Measurements from ENCODE around the gene POLR2F. TPM values are rescaled to one million over a fixed set of nuclear protein-coding genes. Genes with fewer than 3 reads are reported as not detected.

Gene POLR2F
- polyA plus RNA-seq, 1 of the 3 experiments (the other 2 are of a cell fraction), result 255 TPM

DNA sequence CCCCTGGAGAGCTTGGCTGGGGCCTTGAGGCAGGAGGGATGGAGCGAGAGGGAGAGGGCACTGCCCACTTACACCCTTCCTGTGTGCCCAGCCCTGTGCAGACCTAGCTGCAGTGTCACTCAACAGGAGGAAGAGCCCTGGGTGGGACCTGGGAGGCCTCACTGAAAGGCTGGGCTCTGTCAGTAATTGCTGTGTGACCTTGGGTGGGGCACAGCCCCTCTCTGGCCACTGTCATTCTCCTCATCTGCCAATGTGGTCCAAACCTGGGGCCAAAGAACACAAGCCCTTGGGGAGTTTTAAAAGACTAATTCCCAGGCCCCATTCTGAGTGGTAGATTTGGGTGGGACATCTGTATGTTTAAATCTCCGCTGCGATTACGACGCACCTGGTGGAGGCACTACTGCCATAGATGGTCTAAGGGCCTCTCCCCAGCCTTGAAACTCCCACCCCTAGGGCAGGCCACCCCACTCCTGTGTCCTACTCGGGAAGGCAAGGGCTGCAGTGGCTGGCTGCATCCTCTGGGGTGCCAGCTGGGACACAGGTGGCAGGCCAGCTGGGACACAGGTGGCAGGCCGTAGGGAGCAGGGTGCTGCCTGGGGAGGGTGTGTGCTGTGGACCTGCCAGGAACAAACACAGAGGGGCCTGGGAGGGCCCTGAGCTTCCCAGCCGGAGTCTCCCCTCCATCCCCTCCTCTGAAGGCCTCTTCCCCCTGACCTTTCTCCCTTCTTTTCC, 43.2 kb downstream of the POLR2F start:
- Histone ChIP-seq H3K79me2 (ENCODE audit: insufficient read depth) (no peaks in the 10 kb centered on the region), H3K4me3 (ENCODE audit: low read depth in 2 of 2, low read length in 1 of 2) (no peak overlapping the region), H3K27ac (ENCODE audit: low read depth in 2 of 2, low read length in 1 of 2) (no peak overlapping the region), H3K9me3 (no peaks in the 10 kb centered on the region), H3K4me1 (ENCODE audit: control insufficient read depth in 1 of 2, insufficient read depth in 2 of 2, low read depth in 1 of 2, low read length in 1 of 2) (no peaks in the 10 kb centered on the region; a peak in 1 of 4 replicates), H3K27me3 (ENCODE audit: insufficient read depth) (no peaks in the 10 kb centered on the region), H2AFZ (ENCODE audit: low read depth) (no peak overlapping the region), H3K9ac (no peak overlapping the region), H3K4me2 (no peak overlapping the region), H3F3A (replicated peaks; ENCODE audit: insufficient read depth) (no peaks in the 10 kb centered on the region), H3K36me3 (replicated peaks in 1 of 2; ENCODE audit: control insufficient read depth in 1 of 2, insufficient read depth in 2 of 2, low read length in 1 of 2) (no peaks in the 10 kb centered on the region), H4K20me1 (ENCODE audit: insufficient read depth) (no peaks in the 10 kb centered on the region), H3K9me2 (no peaks in the 10 kb centered on the region)
- ChIA-PET CTCF (interaction anchor here (0.6 kb wide), 1 partner anchor 11 kb away, joined by 3 read pairs; no protein-coding TSS in a partner anchor), POLR2A (no interaction called here)
- WGBS (ENCODE audit: low lambda C conversion rate), result 100% methylated on average over 1 of the region's 8 CpGs
- TF ChIP-seq RAD21 (IDR thresholded peaks at IDR 0.05; ENCODE audit: low read length) (no peak), RCOR1 (IDR thresholded peaks at IDR 0.05; ENCODE audit: low read length) (no peak), SMC3 (IDR thresholded peaks at IDR 0.05; ENCODE audit: low read depth, low read length) (no peak), TEAD4 (IDR thresholded peaks at IDR 0.05; ENCODE audit: borderline replicate concordance, insufficient read depth) (no peak), GABPA (IDR thresholded peaks at IDR 0.05; ENCODE audit: low read depth) (no peak), GATA2 (CRISPR knock-in tag; IDR thresholded peaks at IDR 0.05) (no peak), EZH2phosphoT487 (IDR thresholded peaks at IDR 0.05; ENCODE audit: borderline replicate concordance, low read depth) (no peak), FOXJ3 (CRISPR knock-in tag; IDR thresholded peaks at IDR 0.05) (no peak), EP300 (IDR thresholded peaks at IDR 0.05; ENCODE audit: borderline replicate concordance in 1 of 2, low read depth in 1 of 2, low read length in 1 of 2) (no peak), RXRA (IDR thresholded peaks at IDR 0.05; ENCODE audit: borderline replicate concordance, low read depth) (no peak), MXI1 (IDR thresholded peaks at IDR 0.05; ENCODE audit: low read depth, low read length) (no peak), FOXM1 (IDR thresholded peaks at IDR 0.05; ENCODE audit: low read depth) (no peak), POLR2AphosphoS5 (IDR thresholded peaks at IDR 0.05; ENCODE audit: low read depth, low read length) (no peak), TAF1 (IDR thresholded peaks at IDR 0.05; ENCODE audit: borderline replicate concordance, low read depth, low read length) (no peak)
- TF ChIP-seq, protein P1, sequence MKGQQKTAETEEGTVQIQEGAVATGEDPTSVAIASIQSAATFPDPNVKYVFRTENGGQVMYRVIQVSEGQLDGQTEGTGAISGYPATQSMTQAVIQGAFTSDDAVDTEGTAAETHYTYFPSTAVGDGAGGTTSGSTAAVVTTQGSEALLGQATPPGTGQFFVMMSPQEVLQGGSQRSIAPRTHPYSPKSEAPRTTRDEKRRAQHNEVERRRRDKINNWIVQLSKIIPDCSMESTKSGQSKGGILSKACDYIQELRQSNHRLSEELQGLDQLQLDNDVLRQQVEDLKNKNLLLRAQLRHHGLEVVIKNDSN (IDR thresholded peaks at IDR 0.05; ENCODE audit: borderline replicate concordance, low read depth), result no peak
- TF ChIP-seq, protein P2, sequence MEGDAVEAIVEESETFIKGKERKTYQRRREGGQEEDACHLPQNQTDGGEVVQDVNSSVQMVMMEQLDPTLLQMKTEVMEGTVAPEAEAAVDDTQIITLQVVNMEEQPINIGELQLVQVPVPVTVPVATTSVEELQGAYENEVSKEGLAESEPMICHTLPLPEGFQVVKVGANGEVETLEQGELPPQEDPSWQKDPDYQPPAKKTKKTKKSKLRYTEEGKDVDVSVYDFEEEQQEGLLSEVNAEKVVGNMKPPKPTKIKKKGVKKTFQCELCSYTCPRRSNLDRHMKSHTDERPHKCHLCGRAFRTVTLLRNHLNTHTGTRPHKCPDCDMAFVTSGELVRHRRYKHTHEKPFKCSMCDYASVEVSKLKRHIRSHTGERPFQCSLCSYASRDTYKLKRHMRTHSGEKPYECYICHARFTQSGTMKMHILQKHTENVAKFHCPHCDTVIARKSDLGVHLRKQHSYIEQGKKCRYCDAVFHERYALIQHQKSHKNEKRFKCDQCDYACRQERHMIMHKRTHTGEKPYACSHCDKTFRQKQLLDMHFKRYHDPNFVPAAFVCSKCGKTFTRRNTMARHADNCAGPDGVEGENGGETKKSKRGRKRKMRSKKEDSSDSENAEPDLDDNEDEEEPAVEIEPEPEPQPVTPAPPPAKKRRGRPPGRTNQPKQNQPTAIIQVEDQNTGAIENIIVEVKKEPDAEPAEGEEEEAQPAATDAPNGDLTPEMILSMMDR (IDR thresholded peaks at IDR 0.05), result no peak
- TF ChIP-seq, protein P3, sequence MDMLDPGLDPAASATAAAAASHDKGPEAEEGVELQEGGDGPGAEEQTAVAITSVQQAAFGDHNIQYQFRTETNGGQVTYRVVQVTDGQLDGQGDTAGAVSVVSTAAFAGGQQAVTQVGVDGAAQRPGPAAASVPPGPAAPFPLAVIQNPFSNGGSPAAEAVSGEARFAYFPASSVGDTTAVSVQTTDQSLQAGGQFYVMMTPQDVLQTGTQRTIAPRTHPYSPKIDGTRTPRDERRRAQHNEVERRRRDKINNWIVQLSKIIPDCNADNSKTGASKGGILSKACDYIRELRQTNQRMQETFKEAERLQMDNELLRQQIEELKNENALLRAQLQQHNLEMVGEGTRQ (IDR thresholded peaks at IDR 0.05; ENCODE audit: borderline replicate concordance, low read depth, low read length), result no peak
- TF ChIP-seq, protein P4, sequence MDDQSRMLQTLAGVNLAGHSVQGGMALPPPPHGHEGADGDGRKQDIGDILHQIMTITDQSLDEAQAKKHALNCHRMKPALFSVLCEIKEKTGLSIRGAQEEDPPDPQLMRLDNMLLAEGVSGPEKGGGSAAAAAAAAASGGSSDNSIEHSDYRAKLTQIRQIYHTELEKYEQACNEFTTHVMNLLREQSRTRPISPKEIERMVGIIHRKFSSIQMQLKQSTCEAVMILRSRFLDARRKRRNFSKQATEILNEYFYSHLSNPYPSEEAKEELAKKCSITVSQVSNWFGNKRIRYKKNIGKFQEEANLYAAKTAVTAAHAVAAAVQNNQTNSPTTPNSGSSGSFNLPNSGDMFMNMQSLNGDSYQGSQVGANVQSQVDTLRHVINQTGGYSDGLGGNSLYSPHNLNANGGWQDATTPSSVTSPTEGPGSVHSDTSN (IDR thresholded peaks at IDR 0.05), result no peak
- TF ChIP-seq, protein P5, sequence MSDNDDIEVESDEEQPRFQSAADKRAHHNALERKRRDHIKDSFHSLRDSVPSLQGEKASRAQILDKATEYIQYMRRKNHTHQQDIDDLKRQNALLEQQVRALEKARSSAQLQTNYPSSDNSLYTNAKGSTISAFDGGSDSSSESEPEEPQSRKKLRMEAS (IDR thresholded peaks at IDR 0.05; ENCODE audit: low read depth), result no peak
- DNase-seq, result no peak
